HG03066 (cell line): ENCODE results near the gene MAN2A2.
"Not testable (repeated sequence)": the region's sequence is repeated elsewhere in the genome, so short reads cannot be mapped to it uniquely, and the experiment has no call there.

Experiments used
- ATAC-seq: cut with Tn5 transposase; IDR thresholded peaks from one replicate; pipeline ENCODE4 v1.9.1; 2021; ENCODE audit warnings: low read depth; ENCODE audit not compliant: unreplicated experiment

Gene MAN2A2

DNA sequence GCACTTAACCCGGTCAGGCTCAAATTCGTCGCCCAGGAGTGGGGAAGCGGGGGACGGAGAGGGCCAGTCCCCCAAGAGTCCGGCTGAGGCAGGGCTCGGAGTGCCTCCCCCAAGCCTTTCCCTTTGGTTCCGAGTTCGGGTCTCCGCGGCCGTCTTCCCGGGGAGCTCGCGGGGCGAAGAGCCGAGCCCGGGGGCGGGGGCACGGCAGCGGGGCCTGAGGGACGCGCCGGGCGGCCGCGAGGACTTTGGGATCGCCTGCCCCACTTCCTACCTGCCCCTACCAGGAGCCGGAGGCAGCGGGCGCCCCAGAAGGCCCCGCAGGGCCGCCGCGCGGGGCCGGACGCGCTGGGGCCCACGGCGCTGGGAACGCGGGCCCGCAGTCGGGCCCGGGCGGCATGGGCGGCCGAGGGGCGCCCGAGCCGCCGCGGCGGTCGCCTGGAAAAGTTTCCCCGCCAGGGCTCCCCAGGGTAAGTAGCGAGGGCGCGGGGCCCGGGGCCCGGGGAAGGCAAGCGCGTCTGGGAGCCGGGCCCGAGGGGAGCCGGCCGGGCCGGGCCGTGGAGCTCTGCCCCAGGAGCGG lies 31.9 kb upstream of the MAN2A2 start:
- no peak for ATAC-seq

DNA sequence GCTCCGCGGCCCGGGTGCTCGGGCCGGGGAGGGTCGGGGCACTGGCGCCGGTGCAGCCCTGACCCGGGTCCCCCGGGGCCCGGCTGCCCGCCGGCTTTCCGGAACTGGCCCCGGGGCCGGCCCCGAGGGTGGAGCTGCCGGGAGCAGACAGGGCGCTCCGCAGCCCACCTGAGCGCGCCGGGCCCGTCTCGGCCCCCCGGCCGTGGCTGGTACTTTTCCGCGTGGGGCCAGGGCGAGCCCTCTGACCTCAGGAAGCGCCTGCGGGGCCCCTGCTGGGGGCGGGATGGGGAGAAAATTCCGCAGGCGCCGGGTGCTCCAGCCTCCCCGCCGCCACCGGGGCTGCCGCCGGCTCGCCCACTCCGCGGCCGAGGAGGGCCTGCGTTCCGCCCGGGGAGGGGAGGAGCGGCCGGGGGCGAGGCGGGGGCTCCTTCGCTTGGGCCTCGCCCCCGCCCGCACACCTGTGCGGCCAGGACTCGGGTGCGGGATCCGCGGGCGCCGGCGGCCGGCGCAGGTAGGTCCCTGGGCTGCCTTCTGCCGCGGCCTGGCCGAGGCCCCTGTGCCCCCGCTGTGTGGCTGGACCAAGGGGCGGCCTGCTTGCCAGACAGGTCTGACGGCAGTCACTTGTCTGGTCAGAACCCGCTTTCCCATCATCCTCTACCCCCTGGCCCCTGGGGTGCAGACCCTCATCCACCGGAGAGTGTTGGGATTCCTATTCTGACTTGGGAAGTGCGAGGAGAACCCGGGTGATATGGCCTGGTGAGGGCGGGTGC lies 31.2 kb upstream of the MAN2A2 start:
- no peak for ATAC-seq

DNA sequence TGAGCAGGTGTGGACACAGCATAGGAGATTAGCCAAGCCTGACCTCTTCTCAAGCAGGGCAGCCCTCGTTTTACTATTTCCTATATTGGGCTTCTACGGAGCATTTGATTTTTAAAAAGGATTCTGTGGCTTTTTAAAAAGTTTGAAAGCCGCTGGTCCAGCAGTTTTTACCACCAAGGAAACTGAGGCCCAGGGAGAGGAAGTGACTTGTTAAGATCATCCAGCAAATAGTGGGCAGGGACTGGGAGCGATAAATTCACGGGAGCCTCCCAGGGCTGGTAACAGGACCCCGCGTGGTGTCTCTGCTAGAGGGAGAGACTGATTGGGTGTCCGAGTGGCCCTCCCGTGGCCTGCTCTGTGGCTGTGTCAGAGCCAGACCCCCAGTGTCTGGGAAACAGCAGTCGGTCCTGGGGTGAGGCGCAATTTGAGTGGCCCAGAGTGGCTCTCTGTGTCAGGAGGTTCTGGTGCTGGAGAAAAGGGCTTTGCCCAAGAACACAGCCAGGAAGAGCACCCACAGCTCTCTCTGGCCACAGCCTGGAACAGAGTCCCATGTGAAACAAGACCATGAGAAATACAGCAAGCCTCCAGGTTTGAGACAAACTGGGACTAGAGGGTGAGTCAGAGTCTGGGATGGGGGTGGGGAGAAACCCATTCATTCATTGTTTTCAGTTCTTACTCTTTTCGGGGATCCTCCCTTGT lies 30.5 kb upstream of the MAN2A2 start:
- ATAC-seq: no peak

DNA sequence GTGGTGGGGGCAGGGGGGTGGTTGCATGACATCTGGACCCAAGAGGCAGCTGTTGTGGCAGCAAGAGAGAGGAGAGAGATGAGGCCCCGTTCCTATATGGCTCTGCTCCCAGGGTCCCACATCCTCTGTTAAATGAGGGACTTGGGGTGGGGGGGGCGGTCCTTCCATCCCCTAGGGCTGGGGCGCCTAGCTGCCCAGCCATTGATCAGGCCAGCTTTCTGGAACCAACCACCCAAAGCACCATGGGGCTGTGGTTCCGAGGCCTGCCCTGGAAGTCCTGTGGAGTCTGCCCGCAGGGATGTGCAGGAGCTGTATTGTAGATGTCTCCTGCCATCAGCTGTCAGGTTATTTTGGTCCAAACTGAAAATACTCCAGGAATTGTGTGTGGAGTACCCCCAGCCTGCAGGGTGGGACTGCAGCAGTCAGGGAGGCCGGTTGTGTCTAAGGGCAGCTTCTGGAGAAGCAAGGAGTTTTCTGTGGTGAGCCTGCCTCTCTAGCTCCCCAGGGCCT lies 29.6 kb upstream of the MAN2A2 start:
- no peak for ATAC-seq

DNA sequence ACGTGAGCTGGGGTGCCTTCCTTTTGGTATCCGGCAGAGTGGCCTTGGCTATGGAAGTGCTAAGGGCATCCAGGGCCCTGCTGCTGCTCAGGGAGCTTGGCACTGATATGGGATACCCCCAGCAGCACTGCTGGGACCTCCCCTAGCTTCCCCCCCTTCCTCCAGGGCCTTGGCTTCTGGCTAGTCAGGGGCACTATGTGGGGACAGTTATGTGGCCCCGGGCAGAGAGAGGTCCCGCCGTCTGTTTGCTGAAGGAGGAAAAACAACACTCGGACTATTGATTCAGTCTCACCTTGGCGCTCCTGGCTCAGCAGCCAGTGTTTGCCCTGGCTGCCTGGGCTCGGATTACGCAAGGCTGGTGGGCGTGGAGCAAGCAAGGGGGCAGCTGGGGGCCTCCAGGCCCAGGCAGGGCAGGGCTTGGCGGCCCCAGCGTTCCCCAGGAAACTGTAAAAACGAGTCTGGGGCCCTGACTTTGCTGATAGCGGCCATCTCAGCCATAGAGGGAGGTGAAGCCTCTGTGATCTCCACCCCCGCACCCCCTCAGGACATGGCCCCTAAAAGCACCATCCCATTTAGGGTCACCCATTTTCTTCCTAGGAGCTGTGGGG lies 29.0 kb upstream of the MAN2A2 start:
- no peak for ATAC-seq

DNA sequence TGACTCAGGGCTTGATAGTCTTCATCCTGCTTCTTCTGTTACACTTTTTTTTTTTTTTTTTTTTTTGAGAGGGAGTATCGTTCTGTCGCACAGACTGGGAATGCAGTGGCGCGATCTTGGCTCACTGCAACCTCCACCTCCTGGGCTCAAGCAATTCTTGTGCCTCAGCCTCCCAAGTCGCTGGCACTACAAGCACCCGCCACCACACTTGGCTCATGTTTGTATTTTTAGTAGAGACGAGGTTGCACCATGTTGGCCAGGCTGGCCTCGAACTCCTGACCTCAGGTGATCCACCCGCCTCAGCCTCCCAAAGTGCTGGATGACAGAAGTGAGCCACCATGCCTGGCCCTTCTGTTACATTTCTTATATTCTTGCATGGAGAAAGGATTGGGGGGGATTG lies 28.1 kb upstream of the MAN2A2 start:
- ATAC-seq: not testable (repeated sequence)

DNA sequence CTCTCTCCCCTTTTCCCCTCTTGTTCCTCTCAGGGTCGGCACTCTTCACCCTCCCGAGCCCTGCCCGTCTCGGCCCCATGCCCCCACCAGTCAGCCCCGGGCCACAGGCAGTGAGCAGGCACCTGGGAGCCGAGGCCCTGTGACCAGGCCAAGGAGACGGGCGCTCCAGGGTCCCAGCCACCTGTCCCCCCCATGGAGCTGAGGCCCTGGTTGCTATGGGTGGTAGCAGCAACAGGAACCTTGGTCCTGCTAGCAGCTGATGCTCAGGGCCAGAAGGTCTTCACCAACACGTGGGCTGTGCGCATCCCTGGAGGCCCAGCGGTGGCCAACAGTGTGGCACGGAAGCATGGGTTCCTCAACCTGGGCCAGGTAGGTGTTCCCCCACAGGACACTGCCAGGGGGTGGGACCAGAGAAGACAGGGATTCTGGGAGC lies 27.5 kb upstream of the MAN2A2 start:
- ATAC-seq: no peak

DNA sequence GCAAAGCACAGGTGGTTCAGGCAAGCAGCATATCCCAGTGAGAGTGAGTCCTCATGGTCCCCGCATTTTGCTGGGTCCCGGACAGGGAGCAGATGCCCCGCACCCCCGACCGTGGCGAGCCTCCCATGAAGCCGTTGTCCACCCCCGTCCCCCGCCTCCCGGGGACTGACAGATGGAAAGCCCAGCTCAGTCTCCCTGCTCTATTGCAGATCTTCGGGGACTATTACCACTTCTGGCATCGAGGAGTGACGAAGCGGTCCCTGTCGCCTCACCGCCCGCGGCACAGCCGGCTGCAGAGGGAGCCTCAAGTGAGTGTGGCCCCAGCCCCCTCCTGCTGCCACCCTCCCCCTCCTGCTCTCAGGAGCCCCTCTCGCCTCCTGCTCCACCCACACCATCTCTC lies 27.1 kb upstream of the MAN2A2 start:
- no peak for ATAC-seq

DNA sequence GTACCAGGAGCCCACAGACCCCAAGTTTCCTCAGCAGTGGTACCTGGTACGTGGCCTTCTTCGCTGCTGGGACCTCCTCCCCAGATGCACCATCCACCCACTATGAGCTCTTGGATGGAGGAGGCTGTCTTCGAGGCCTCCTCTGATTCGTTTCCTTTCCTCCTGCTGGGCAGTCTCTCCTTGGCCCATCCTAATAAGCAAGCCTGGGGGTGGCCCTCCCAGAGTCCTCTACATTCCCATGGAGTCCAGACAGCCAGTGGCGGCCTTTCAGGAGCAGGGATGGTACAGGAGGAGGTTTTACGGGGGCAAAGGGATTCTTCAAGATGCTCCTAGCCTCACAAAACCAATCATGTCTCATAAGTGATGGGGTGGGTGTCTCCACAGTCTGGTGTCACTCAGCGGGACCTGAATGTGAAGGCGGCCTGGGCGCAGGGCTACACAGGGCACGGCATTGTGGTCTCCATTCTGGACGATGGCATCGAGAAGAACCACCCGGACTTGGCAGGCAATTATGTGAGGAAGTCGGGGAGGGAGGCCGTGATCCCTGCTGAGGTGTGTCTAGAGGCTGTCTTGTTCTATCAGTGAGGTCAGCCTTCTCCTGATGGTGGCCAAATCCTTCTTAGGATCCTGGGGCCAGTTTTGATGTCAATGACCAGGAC lies 26.5 kb upstream of the MAN2A2 start:
- no peak for ATAC-seq

DNA sequence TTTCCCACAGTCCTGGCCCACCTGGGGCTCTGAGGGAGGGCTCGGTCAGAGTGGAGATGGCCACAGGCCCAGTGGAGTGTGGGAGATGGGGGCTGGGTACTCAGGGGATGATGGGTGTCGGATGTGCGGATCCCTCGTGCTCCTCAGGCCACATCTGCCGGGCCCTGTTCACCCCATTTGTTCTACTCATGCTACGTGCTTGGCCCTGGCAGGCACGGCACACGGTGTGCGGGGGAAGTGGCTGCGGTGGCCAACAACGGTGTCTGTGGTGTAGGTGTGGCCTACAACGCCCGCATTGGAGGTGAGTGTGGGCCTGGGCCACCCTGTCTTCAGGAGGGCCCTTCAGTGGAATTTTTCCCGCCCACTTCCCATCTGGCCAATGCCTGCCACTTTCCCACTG lies 25.8 kb upstream of the MAN2A2 start:
- no peak for ATAC-seq

DNA sequence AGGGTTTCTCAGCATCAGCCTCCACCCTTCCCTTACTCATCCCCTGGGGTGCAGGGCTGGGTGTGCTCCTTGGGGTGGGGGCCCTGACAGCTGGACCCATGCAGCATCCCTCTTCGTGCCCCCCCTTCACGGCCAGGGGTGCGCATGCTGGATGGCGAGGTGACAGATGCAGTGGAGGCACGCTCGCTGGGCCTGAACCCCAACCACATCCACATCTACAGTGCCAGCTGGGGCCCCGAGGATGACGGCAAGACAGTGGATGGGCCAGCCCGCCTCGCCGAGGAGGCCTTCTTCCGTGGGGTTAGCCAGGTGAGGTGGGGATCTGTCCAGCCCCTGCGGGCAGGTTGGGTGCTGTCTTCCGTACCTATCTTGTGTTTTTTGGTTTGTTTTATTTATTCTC lies 25.1 kb upstream of the MAN2A2 start:
- ATAC-seq: no peak

DNA sequence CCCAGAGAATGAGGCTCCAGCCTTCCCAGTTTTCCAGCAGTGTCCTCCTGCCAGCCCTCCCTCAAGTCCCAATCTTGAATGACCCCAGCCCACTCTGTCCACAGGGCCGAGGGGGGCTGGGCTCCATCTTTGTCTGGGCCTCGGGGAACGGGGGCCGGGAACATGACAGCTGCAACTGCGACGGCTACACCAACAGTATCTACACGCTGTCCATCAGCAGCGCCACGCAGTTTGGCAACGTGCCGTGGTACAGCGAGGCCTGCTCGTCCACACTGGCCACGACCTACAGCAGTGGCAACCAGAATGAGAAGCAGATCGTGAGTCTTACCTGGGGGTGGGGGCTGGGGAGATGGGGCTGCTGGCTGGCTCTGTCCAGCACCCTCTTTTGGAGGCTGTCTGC lies 24.4 kb upstream of the MAN2A2 start:
- ATAC-seq: no peak

DNA sequence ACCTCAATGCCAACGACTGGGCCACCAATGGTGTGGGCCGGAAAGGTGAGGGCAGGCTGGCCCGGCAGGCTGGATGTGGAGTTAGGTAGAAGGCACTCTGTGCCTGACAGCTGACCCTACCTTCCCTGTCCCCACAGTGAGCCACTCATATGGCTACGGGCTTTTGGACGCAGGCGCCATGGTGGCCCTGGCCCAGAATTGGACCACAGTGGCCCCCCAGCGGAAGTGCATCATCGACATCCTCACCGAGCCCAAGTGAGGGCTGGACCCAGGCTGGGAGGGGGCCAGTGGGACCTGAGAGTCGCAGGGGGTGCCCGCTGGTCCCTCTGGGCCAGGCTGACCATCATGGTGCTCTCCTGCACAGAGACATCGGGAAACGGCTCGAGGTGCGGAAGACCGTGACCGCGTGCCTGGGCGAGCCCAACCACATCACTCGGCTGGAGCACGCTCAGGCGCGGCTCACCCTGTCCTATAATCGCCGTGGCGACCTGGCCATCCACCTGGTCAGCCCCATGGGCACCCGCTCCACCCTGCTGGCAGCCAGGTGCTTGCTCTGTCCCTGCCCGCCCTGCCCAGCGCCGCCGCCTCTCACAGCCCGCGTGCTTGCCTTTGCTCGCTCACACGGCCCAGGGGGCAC lies 23.3 kb upstream of the MAN2A2 start:
- no peak for ATAC-seq

DNA sequence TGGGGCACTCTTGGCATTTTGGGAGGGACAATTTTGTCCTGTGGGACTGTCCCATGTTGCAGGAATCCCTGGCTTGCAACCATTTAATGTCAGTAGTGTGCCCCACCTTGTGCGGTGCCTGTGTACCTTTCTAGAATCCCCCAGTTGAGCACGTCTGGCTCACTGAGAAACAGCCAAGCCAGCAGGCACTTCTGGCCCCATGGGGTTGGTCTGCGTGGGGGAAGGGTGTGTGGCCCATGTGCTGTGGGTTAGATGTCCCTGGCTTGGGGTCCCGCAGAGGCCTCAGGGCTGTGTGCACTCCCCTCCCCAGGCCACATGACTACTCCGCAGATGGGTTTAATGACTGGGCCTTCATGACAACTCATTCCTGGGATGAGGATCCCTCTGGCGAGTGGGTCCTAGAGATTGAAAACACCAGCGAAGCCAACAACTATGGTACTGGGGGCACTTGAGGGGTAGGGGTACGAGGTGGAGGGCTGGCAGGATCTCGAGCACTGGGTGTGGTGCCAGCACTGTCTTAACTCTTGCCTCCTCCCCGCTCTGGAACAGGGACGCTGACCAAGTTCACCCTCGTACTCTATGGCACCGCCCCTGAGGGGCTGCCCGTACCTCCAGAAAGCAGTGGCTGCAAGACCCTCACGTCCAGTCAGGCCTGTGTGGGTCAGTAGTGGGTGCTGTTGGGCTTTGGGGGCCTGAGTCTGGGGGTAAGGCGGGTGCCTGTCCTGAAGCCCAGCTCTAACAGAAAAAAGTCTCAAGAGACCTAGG lies 22.5 kb upstream of the MAN2A2 start:
- ATAC-seq: no peak

DNA sequence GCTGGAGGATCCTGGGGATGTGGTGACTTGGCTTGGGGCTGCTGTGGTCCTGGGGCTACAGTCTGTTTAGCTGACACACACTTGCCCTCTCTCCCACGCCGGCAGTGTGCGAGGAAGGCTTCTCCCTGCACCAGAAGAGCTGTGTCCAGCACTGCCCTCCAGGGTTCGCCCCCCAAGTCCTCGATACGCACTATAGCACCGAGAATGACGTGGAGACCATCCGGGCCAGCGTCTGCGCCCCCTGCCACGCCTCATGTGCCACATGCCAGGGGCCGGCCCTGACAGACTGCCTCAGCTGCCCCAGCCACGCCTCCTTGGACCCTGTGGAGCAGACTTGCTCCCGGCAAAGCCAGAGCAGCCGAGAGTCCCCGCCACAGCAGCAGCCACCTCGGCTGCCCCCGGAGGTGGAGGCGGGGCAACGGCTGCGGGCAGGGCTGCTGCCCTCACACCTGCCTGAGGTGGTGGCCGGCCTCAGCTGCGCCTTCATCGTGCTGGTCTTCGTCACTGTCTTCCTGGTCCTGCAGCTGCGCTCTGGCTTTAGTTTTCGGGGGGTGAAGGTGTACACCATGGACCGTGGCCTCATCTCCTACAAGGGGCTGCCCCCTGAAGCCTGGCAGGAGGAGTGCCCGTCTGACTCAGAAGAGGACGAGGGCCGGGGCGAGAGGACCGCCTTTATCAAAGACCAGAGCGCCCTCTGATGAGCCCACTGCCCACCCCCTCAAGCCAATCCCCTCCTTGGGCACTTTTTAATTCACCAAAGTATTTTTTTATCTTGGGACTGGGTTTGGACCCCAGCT lies 21.7 kb upstream of the MAN2A2 start:
- ATAC-seq: no peak

DNA sequence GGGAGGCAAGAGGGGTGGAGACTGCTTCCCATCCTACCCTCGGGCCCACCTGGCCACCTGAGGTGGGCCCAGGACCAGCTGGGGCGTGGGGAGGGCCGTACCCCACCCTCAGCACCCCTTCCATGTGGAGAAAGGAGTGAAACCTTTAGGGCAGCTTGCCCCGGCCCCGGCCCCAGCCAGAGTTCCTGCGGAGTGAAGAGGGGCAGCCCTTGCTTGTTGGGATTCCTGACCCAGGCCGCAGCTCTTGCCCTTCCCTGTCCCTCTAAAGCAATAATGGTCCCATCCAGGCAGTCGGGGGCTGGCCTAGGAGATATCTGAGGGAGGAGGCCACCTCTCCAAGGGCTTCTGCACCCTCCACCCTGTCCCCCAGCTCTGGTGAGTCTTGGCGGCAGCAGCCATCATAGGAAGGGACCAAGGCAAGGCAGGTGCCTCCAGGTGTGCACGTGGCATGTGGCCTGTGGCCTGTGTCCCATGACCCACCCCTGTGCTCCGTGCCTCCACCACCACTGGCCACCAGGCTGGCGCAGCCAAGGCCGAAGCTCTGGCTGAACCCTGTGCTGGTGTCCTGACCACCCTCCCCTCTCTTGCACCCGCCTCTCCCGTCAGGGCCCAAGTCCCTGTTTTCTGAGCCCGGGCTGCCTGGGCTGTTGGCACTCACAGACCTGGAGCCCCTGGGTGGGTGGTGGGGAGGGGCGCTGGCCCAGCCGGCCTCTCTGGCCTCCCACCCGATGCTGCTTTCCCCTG lies 21.0 kb upstream of the MAN2A2 start:
- no peak for ATAC-seq

DNA sequence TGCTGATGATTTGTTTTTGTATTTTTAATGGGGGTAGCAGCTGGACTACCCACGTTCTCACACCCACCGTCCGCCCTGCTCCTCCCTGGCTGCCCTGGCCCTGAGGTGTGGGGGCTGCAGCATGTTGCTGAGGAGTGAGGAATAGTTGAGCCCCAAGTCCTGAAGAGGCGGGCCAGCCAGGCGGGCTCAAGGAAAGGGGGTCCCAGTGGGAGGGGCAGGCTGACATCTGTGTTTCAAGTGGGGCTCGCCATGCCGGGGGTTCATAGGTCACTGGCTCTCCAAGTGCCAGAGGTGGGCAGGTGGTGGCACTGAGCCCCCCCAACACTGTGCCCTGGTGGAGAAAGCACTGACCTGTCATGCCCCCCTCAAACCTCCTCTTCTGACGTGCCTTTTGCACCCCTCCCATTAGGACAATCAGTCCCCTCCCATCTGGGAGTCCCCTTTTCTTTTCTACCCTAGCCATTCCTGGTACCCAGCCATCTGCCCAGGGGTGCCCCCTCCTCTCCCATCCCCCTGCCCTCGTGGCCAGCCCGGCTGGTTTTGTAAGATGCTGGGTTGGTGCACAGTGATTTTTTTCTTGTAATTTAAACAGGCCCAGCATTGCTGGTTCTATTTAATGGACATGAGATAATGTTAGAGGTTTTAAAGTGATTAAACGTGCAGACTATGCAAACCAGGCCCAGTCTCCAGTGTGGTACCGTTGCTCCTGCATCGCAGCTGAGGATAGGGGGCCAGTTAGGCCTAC lies 20.1 kb upstream of the MAN2A2 start:
- no peak for ATAC-seq
